Transverse colon (tissue), 4 donors: ENCODE measurements around the gene CDKAL1. TPM values are rescaled to one million over a fixed set of nuclear protein-coding genes. Genes with fewer than 3 reads are reported as not detected.

Experiments used
- DNase-seq: peaks from one replicate; pipeline ENCODE4 v3.0.0-alpha.2; 2019
- H3K27ac ChIP-seq, 4 donors: fragments of 200-600 bp; sonication (generic); 2 replicates each; pipeline ENCODE4 v1.5.1; 2016 to 2018; ENCODE audit warnings: inconsistent platforms in 4 of 4
- H3K27me3 ChIP-seq: fragments of 200-600 bp; sonication (generic); 2 replicates; pipeline ENCODE4 v1.5.1; 2017; ENCODE audit warnings: inconsistent platforms
- H3K36me3 ChIP-seq, 4 donors: fragments of 200-600 bp; sonication (generic); 2 replicates each; pipeline ENCODE4 v1.5.1; 2017 to 2019; ENCODE audit warnings: inconsistent platforms in 4 of 4
- H3K4me1 ChIP-seq, 4 donors: fragments of 200-600 bp; sonication (generic); 2 replicates each; pipeline ENCODE4 v1.5.1; 2017 to 2020; ENCODE audit warnings: inconsistent platforms in 4 of 4
- H3K4me3 ChIP-seq, 4 donors: fragments of 200-600 bp; sonication (generic); 1 replicate in 1 of 4; 2 replicates in 3 of 4; pipeline versions ENCODE4 v1.5.1 to v1.6.1; 2017 to 2019; ENCODE audit warnings: inconsistent platforms in 4 of 4
- H3K9me3 ChIP-seq, 2 donors: fragments of 200-600 bp; sonication (generic); 2 replicates each; pipeline ENCODE4 v1.5.1; 2017 to 2019; ENCODE audit warnings: inconsistent platforms in 2 of 2
- CTCF ChIP-seq, 5 experiments: fragments of 200-600 bp in 3 of 5; fragments of 450-650 bp in 2 of 5; sonication (generic) in 3 of 5; IDR thresholded peaks; 1 replicate in 2 of 5; 2 replicates in 3 of 5; pipeline ENCODE4 v1.5.1; 2016 to 2017; ENCODE audit warnings: antibody characterized with exemption in 5 of 5, inconsistent platforms in 3 of 5, mild to moderate bottlenecking in 2 of 5, moderate library complexity in 1 of 5
- EP300 ChIP-seq: sonication (generic); formaldehyde crosslinking; IDR thresholded peaks from one replicate; pipeline ENCODE4 v1.6.1; 2017; ENCODE audit warnings: antibody characterized with exemption, low read depth
- POLR2A ChIP-seq: fragments of 450-650 bp; IDR thresholded peaks from one replicate; pipeline ENCODE4 v1.6.1; 2016; ENCODE audit warnings: antibody characterized with exemption, mild to moderate bottlenecking, moderate library complexity
- POLR2AphosphoS5 ChIP-seq, 3 donors: sonication (generic); formaldehyde crosslinking; IDR thresholded peaks; one replicate each; pipeline ENCODE4 v1.6.1; 2016; ENCODE audit warnings: antibody characterized with exemption in 3 of 3
- WGBS, 2 donors: methylation state at CpG; one replicate each; pipeline ENCODE4 v1.1.5; 2018; ENCODE audit warnings: low coverage in 1 of 2; 5-methylcytosine and 5-hydroxymethylcytosine counted together
- in situ Hi-C, 4 donors: fragments of 200-750 bp; cut with MboI; loops; one replicate each; pipeline versions ENCODE4 v1.15.0 to v1.15.1; 2017; ENCODE audit warnings: low sequenced_read_pairs in 3 of 4, low pct_ligation_motif_present in 1 of 4, low pct_unique_long_range_greater_than_20kb in 1 of 4
- intact Hi-C: fragments of 100-400 bp; cut with DNase I; formaldehyde crosslinking; loops from one replicate; pipeline ENCODE4 v1.15.1; 2023; ENCODE audit warnings: low total_unique reads
- total RNA-seq, 4 donors: library from RNA; depleted of rRNA; stranded (reverse); fragments of >200 nt; gene quantifications; one replicate each; pipeline ENCODE4 v1.1.0, GENCODE V29; 2016

CDKAL1 gene
- total RNA-seq, 4 donors from 2014 or later: 4.8 to 21.7 (median 12.5) TPM

GRCh38 chr6:21180155-21180554 lies 645.9 kb downstream of the CDKAL1 start:
- TF ChIP-seq CTCF (IDR thresholded peaks at IDR 0.05) (no peak), POLR2AphosphoS5 (IDR thresholded peaks at IDR 0.05) (no peak), EP300 (no peak), POLR2A (no peak)
- no peak for DNase-seq
- intact Hi-C loops (no loop called here), in situ Hi-C loops (no loop called here)
- H3K4me1 ChIP-seq: no peaks in the 10 kb centered on the region
- H3K27me3 ChIP-seq: no peaks in the 10 kb centered on the region
- no peak overlapping the region for H3K27ac ChIP-seq
- no peak overlapping the region for H3K4me3 ChIP-seq
- H3K36me3 ChIP-seq: no peaks in the 10 kb centered on the region
- no peaks in the 10 kb centered on the region for H3K9me3 ChIP-seq
- 67 to 88% methylated on average over 1 of the region's 1 CpG for WGBS, 2 donors

- DNase-seq: no peak
- Histone ChIP-seq H3K4me1 (no peaks in the 10 kb centered on the region), H3K4me3 (no peak overlapping the region), H3K9me3 (no peaks in the 10 kb centered on the region), H3K27me3 (no peaks in the 10 kb centered on the region), H3K27ac (no peak overlapping the region), H3K36me3 (no peaks in the 10 kb centered on the region)
- TF ChIP-seq POLR2AphosphoS5 (IDR thresholded peaks at IDR 0.05): no peak
- TF ChIP-seq EP300: no peak
- no peak for TF ChIP-seq POLR2A
- no peak for TF ChIP-seq CTCF (IDR thresholded peaks at IDR 0.05)
- intact Hi-C loops: no loop called here
- in situ Hi-C loops: no loop called here
- WGBS, 2 donors: 93 to 97% methylated on average over 4 of the region's 4 CpGs
These were observed 646.6 kb downstream of the CDKAL1 start for GRCh38 chr6:21180800-21181337.

- in situ Hi-C loops (no loop called here), intact Hi-C loops (no loop called here)
- Histone ChIP-seq H3K27me3 (no peaks in the 10 kb centered on the region), H3K4me3 (no peak overlapping the region), H3K36me3 (no peaks in the 10 kb centered on the region), H3K9me3 (no peaks in the 10 kb centered on the region), H3K4me1 (no peaks in the 10 kb centered on the region), H3K27ac (no peak overlapping the region)
- no peak for DNase-seq
- TF ChIP-seq EP300 (no peak), POLR2A (no peak), CTCF (IDR thresholded peaks at IDR 0.05) (no peak), POLR2AphosphoS5 (IDR thresholded peaks at IDR 0.05) (no peak)
- 92 to 100% methylated on average over 1 of the region's 1 CpG for WGBS, 2 donors
These were observed 647.6 kb downstream of the CDKAL1 start for GRCh38 chr6:21181866-21182265.

GRCh38 chr6:21182589-21182988 lies 648.3 kb downstream of the CDKAL1 start:
- H3K27me3 ChIP-seq: no peaks in the 10 kb centered on the region
- no peaks in the 10 kb centered on the region for H3K36me3 ChIP-seq
- H3K27ac ChIP-seq: no peak overlapping the region
- in situ Hi-C loops: no loop called here
- H3K4me1 ChIP-seq: no peaks in the 10 kb centered on the region
- no peak for TF ChIP-seq EP300
- TF ChIP-seq CTCF (IDR thresholded peaks at IDR 0.05): no peak
- TF ChIP-seq POLR2A: no peak
- TF ChIP-seq POLR2AphosphoS5 (IDR thresholded peaks at IDR 0.05): no peak
- H3K4me3 ChIP-seq: no peak overlapping the region
- no peak for DNase-seq
- no peaks in the 10 kb centered on the region for H3K9me3 ChIP-seq
- intact Hi-C loops: no loop called here
